Activated CD8-positive, alpha-beta T cell treated with anti-CD3 and anti-CD28 coated beads for 36 hours (primary cell): ENCODE data around the gene HMGB4. TPM values are rescaled to one million over a fixed set of nuclear protein-coding genes. Genes with fewer than 3 reads are reported as not detected.

Source experiments
- ATAC-seq: fragments of 200-7000 bp; cut with Tn5 transposase; one replicate; pipeline ENCODE4 v1.10.0; 2021; ENCODE audit warnings: mild to moderate bottlenecking, moderate library complexity
- CTCF ChIA-PET: fragments of 350-600 bp; sonication (Branson Sonifier 250); formaldehyde crosslinking; loops from one replicate; lab custom pipeline; 2021; ENCODE audit warnings: antibody characterized with exemption; lab: Charles Lee
- POLR2A ChIA-PET: fragments of 350-600 bp; sonication (Branson Sonifier 250); formaldehyde crosslinking; loops from one replicate; lab custom pipeline; 2021; ENCODE audit warnings: antibody characterized with exemption; lab: Charles Lee
- DNase-seq: peaks from one replicate; pipeline ENCODE4 v3.0.0-alpha.2; 2020
- H3K27ac Mint-ChIP-seq: one replicate; pipeline ENCODE4 v1.8.0; 2021; ENCODE audit warnings: mild to moderate bottlenecking, mixed read lengths
- H3K27me3 Mint-ChIP-seq: one replicate; pipeline ENCODE4 v1.8.0; 2021; ENCODE audit warnings: mixed read lengths
- H3K36me3 Mint-ChIP-seq: one replicate; pipeline ENCODE4 v1.8.0; 2021; ENCODE audit warnings: low read depth, mixed read lengths
- H3K4me1 Mint-ChIP-seq: one replicate; pipeline ENCODE4 v1.8.0; 2021; ENCODE audit warnings: low read depth, mixed read lengths
- H3K4me3 Mint-ChIP-seq: one replicate; pipeline ENCODE4 v1.8.0; 2021; ENCODE audit warnings: mild to moderate bottlenecking, moderate library complexity, mixed read lengths
- H3K9me3 Mint-ChIP-seq: one replicate; pipeline ENCODE4 v1.8.0; 2021; ENCODE audit warnings: mixed read lengths
- CTCF ChIP-seq: fragments of 200-600 bp; IDR thresholded peaks from one replicate; pipeline ENCODE4 v1.8.0; 2022; ENCODE audit warnings: antibody characterized with exemption, mild to moderate bottlenecking
- intact Hi-C: fragments of 100-400 bp; cut with micrococcal nuclease; formaldehyde crosslinking; loops from one replicate; pipeline ENCODE4 v1.10.0; 2022
- total RNA-seq, 2 experiments: library from RNA; stranded (reverse); gene quantifications; one replicate each; pipeline ENCODE4 v1.2.3, GENCODE V29; 2021

HMGB4 gene
- total RNA-seq, 2 experiments from 2014 or later = not detected

GRCh38 chr1:33880305-33880704 is 16.4 kb downstream of the HMGB4 start:
- ATAC-seq (no peak), DNase-seq (no peak)
- H3K36me3 Mint-ChIP-seq = no peaks in the 10 kb centered on the region
- intact Hi-C loops = no loop called here
- no peak overlapping the region for H3K4me3 Mint-ChIP-seq
- POLR2A ChIA-PET = no interaction called here
- no peaks in the 10 kb centered on the region for H3K9me3 Mint-ChIP-seq
- no peak overlapping the region for H3K27ac Mint-ChIP-seq
- no peaks in the 10 kb centered on the region for H3K4me1 Mint-ChIP-seq
- CTCF ChIA-PET = no interaction called here
- peaks cover 24% of the 10 kb centered on the region for H3K27me3 Mint-ChIP-seq
- TF ChIP-seq CTCF = no peak

- H3K9me3 Mint-ChIP-seq = no peaks in the 10 kb centered on the region
- no peak overlapping the region for H3K27ac Mint-ChIP-seq
- no peak for TF ChIP-seq CTCF
- DNase-seq = no peak
- H3K4me3 Mint-ChIP-seq = no peak overlapping the region
- H3K27me3 Mint-ChIP-seq = peaks cover 21% of the 10 kb centered on the region
- H3K4me1 Mint-ChIP-seq = no peaks in the 10 kb centered on the region
- intact Hi-C loops = no loop called here
- H3K36me3 Mint-ChIP-seq = no peaks in the 10 kb centered on the region
- ChIA-PET CTCF (no interaction called here), POLR2A (no interaction called here)
- ATAC-seq = no peak
Observed at GRCh38 chr1:33886496-33886895, 22.6 kb downstream of the HMGB4 start.

GRCh38 chr1:33893147-33893830 is 29.4 kb downstream of the HMGB4 start:
- H3K27me3 Mint-ChIP-seq = peaks cover 4% of the 10 kb centered on the region
- no peaks in the 10 kb centered on the region for H3K9me3 Mint-ChIP-seq
- TF ChIP-seq CTCF = no peak
- no peak overlapping the region for H3K27ac Mint-ChIP-seq
- ChIA-PET POLR2A (no interaction called here), CTCF (no interaction called here)
- H3K36me3 Mint-ChIP-seq = no peaks in the 10 kb centered on the region
- no peak overlapping the region for H3K4me3 Mint-ChIP-seq
- H3K4me1 Mint-ChIP-seq = no peaks in the 10 kb centered on the region
- no peak for DNase-seq
- intact Hi-C loops = no loop called here
- ATAC-seq = no peak

- TF ChIP-seq CTCF = no peak
- DNase-seq (no peak), ATAC-seq (no peak)
- H3K9me3 Mint-ChIP-seq = no peaks in the 10 kb centered on the region
- POLR2A ChIA-PET = no interaction called here
- H3K27me3 Mint-ChIP-seq = peaks cover 4% of the 10 kb centered on the region
- H3K27ac Mint-ChIP-seq = no peak overlapping the region
- CTCF ChIA-PET = no interaction called here
- no peaks in the 10 kb centered on the region for H3K36me3 Mint-ChIP-seq
- no peaks in the 10 kb centered on the region for H3K4me1 Mint-ChIP-seq
- intact Hi-C loops = no loop called here
- H3K4me3 Mint-ChIP-seq = no peak overlapping the region
Observed at GRCh38 chr1:33895396-33895795, 31.5 kb downstream of the HMGB4 start.

- ChIA-PET CTCF (interaction anchor here (1.7 kb wide), 1 partner anchor 8 kb away, joined by 4 read pairs; no protein-coding TSS in a partner anchor), POLR2A (no interaction called here)
- H3K36me3 Mint-ChIP-seq = no peaks in the 10 kb centered on the region
- no peaks in the 10 kb centered on the region for H3K9me3 Mint-ChIP-seq
- DNase-seq (no peak), ATAC-seq (no peak)
- no peak overlapping the region for H3K27ac Mint-ChIP-seq
- peaks cover 4% of the 10 kb centered on the region for H3K27me3 Mint-ChIP-seq
- intact Hi-C loops = no loop called here
- H3K4me3 Mint-ChIP-seq = no peak overlapping the region
- no peak for TF ChIP-seq CTCF
- H3K4me1 Mint-ChIP-seq = no peaks in the 10 kb centered on the region
Observed at GRCh38 chr1:33895976-33896375, 32.1 kb downstream of the HMGB4 start.
